ENCODE results near the gene SART1.

The SART1 gene

GRCh38 chr11:65961267-65962140 is at the start of gene SART1:
Gene SART1 (plus strand): TSS chr11:65961734. CDS start chr11:65961781, 47 bp downstream.
- peak; percentile 100 for DNase-seq (ENCODE audit: low spot score)

GRCh38 chr11:65912845-65913244 is 48.7 kb upstream of the SART1 start:
- DNase-seq (ENCODE audit: low spot score), result peak; percentile 55

- no peak for DNase-seq (ENCODE audit: low spot score)
Observed at GRCh38 chr11:65915101-65915820, 46.3 kb upstream of the SART1 start.

- DNase-seq (ENCODE audit: low spot score), result peak; percentile 92
Observed at GRCh38 chr11:65915821-65916251, 45.7 kb upstream of the SART1 start.

- no peak for DNase-seq (ENCODE audit: low spot score)
Observed at GRCh38 chr11:65916391-65916790, 45.1 kb upstream of the SART1 start.

GRCh38 chr11:65917077-65917433 is 44.5 kb upstream of the SART1 start:
- no peak for DNase-seq (ENCODE audit: low spot score)

- DNase-seq (ENCODE audit: low spot score), result peak; percentile 9
Observed at GRCh38 chr11:65917434-65918210, 43.9 kb upstream of the SART1 start.

- DNase-seq (ENCODE audit: low spot score), result no peak
Observed at GRCh38 chr11:65918211-65919140, 43.1 kb upstream of the SART1 start, which contains the start of gene C11orf68. Gene C11orf68 (minus strand): TSS chr11:65919062. CDS start chr11:65919031, 31 bp downstream.

GRCh38 chr11:65919141-65919572 is 42.4 kb upstream of the SART1 start, which contains the start of gene DRAP1:
Gene DRAP1 (plus strand): TSS chr11:65919426. CDS start chr11:65919502, 76 bp downstream.
- DNase-seq (ENCODE audit: low spot score), result peak; percentile 98

GRCh38 chr11:65919573-65920371 is 41.8 kb upstream of the SART1 start:
- no peak for DNase-seq (ENCODE audit: low spot score)

GRCh38 chr11:65920372-65920802 is 41.1 kb upstream of the SART1 start:
- peak; percentile 11 for DNase-seq (ENCODE audit: low spot score)

- DNase-seq (ENCODE audit: low spot score), result peak; percentile 36
Observed at GRCh38 chr11:65921033-65921555, 40.4 kb upstream of the SART1 start.

- no peak for DNase-seq (ENCODE audit: low spot score)
Observed at GRCh38 chr11:65921876-65922275, 39.7 kb upstream of the SART1 start.

GRCh38 chr11:65922565-65922964 is 39.0 kb upstream of the SART1 start:
- no peak for DNase-seq (ENCODE audit: low spot score)

- no peak for DNase-seq (ENCODE audit: low spot score)
Observed at GRCh38 chr11:65925397-65925796, 36.1 kb upstream of the SART1 start.

GRCh38 chr11:65927904-65928397 is 33.6 kb upstream of the SART1 start:
- DNase-seq (ENCODE audit: low spot score), result peak; percentile 50

GRCh38 chr11:65928667-65929066 is 32.9 kb upstream of the SART1 start:
- no peak for DNase-seq (ENCODE audit: low spot score)

- DNase-seq (ENCODE audit: low spot score), result no peak
Observed at GRCh38 chr11:65931773-65932557, 29.6 kb upstream of the SART1 start.

GRCh38 chr11:65932558-65932919 is 29.0 kb upstream of the SART1 start:
- DNase-seq (ENCODE audit: low spot score), result peak; percentile 50

All from AG20443 (cell line).